Measurements from ENCODE around the gene GTSE1. TPM values are rescaled to one million over a fixed set of nuclear protein-coding genes. Genes with fewer than 3 reads are reported as not detected.

The GTSE1 gene
- total RNA-seq, 1 donor from 2014 or later: 0.26 TPM

DNA sequence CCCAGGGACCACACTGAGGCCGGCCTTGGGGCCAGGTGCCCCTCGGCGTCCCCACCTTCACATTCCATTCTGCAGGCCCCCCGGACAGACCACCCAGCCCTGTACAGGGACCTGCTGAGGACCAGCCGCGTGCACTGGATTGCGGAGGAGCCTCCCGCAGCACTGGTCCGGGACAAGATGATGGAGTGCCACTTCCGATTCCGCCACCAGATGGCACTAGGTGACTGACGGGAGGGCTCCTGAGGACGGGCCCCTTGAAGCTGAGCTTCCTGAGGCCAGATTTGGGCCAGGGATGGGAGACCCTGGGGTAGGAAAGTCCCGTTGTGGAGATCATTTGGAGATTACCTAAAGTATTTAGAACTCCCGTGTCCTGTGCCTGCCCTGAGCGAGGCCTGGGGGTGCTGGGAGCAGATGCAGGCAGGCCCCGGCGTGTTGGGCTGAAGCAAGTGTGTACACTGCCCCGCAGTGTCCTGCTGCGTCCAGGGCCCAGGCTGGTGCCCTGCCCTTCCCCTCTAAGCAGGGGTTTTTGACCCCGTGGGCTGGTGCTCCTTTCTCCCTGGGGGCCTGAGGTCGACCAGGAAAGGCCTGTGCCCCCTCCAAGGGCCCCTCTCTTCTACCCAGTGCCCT is 58.8 kb downstream of the GTSE1 start:
- peak; percentile 82 for FAIRE-seq
- TF ChIP-seq, protein P1, sequence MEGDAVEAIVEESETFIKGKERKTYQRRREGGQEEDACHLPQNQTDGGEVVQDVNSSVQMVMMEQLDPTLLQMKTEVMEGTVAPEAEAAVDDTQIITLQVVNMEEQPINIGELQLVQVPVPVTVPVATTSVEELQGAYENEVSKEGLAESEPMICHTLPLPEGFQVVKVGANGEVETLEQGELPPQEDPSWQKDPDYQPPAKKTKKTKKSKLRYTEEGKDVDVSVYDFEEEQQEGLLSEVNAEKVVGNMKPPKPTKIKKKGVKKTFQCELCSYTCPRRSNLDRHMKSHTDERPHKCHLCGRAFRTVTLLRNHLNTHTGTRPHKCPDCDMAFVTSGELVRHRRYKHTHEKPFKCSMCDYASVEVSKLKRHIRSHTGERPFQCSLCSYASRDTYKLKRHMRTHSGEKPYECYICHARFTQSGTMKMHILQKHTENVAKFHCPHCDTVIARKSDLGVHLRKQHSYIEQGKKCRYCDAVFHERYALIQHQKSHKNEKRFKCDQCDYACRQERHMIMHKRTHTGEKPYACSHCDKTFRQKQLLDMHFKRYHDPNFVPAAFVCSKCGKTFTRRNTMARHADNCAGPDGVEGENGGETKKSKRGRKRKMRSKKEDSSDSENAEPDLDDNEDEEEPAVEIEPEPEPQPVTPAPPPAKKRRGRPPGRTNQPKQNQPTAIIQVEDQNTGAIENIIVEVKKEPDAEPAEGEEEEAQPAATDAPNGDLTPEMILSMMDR (IDR thresholded peaks at IDR 0.05; ENCODE audit: insufficient read depth, low read length, severe bottlenecking): peak; percentile 89
- no peak overlapping the region for H3K4me3 ChIP-seq (ENCODE audit: low read depth, low read length)
- no peaks in the 10 kb centered on the region for H3K27me3 ChIP-seq (ENCODE audit: control insufficient read depth, insufficient read depth, low read length)
- peaks cover 58% of the 10 kb centered on the region for H3K36me3 ChIP-seq (ENCODE audit: control insufficient read depth, insufficient read depth, low read length)
- DNase-seq (ENCODE audit: low read depth): peak; percentile 55

DNA sequence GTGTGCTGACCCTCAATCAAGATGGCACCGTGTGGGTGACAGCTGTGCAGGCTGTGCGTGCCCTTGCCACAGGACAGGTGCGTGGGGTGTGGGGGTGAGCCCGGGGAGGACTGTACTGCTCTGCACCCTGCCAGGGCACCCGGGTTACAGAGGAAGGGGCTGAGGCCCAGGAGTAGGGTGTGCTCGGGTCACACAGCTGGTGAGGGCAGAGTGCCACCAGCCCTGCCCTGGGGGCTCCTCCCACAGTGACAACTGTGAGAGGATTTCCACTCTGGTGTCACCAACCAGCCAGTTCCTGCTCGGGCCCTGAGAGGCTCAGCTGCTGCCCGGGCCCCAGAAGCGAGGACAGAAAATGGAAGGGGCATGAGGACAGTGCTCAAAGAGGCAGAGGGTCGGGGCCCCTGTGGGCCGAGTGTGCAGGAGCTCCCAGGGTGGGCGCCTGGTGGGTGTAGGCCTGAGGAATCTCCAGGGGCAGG is 59.4 kb downstream of the GTSE1 start:
- TF ChIP-seq, protein P1 (IDR thresholded peaks at IDR 0.05; ENCODE audit: insufficient read depth, low read length, severe bottlenecking): no peak
- Histone ChIP-seq H3K4me3 (ENCODE audit: low read depth, low read length) (no peak overlapping the region), H3K36me3 (ENCODE audit: control insufficient read depth, insufficient read depth, low read length) (peaks cover 54% of the 10 kb centered on the region), H3K27me3 (ENCODE audit: control insufficient read depth, insufficient read depth, low read length) (no peaks in the 10 kb centered on the region)
- DNase-seq (ENCODE audit: low read depth) (no peak), FAIRE-seq (no peak)

DNA sequence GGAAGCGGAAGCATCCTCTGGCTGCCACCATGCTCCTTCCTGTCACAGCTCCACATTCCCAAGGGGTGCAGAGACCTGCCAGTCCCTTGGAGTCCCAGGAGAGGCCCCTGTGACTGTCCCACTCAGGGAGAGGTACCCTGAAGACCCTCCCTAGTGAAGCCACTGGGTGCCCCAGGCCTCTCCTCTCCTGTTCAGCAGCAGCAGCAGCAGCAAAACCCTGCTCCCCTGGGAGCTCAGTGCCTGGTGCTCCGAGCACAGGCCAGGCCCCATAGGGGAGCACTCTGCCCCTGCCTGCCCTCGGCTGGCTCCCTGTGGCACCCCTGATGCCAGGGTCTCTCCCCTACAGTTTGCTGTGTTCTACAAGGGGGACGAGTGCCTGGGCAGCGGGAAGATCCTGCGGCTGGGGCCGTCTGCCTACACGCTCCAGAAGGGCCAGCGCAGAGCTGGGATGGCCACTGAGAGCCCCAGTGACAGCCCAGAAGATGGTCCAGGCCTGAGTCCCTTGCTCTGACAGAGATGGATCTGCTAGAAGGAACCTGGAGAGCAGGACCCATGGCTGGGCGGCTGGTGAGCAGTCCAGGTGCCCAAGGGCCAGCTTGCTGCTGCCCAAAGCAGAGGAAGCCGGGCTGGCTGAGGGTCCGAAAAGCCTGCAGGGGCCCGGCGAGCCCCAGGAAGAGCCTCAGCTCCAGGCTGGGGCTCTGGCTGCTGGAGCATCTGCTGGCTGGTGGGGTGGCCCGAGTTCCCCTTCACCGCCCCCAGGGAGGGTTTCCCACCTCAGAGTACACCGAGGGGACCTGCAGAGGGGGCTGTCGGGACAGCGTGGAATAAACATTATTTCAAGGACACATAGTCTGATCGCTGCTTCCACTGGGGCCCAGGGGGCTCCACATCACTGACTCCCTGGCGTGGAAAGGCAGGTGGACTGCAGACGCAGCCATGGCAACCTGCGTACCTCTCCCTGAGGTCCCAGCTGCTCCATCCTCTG is 60.1 kb downstream of the GTSE1 start:
- DNase-seq (ENCODE audit: low read depth): no peak
- H3K4me3 ChIP-seq (ENCODE audit: low read depth, low read length): no peak overlapping the region
- no peak for FAIRE-seq
- TF ChIP-seq, protein P1 (IDR thresholded peaks at IDR 0.05; ENCODE audit: insufficient read depth, low read length, severe bottlenecking): peak; percentile 2
- peaks cover 50% of the 10 kb centered on the region for H3K36me3 ChIP-seq (ENCODE audit: control insufficient read depth, insufficient read depth, low read length)
- H3K27me3 ChIP-seq (ENCODE audit: control insufficient read depth, insufficient read depth, low read length): no peaks in the 10 kb centered on the region

GRCh38 chr22:46357711-46358520 is 61.2 kb downstream of the GTSE1 start:
- DNase-seq (ENCODE audit: low read depth): no peak
- Histone ChIP-seq H3K4me3 (ENCODE audit: low read depth, low read length) (no peak overlapping the region), H3K36me3 (ENCODE audit: control insufficient read depth, insufficient read depth, low read length) (peaks cover 53% of the 10 kb centered on the region), H3K27me3 (ENCODE audit: control insufficient read depth, insufficient read depth, low read length) (no peaks in the 10 kb centered on the region)
- FAIRE-seq: no peak
- TF ChIP-seq, protein P1 (IDR thresholded peaks at IDR 0.05; ENCODE audit: insufficient read depth, low read length, severe bottlenecking): no peak

GRCh38 chr22:46358766-46359165 is 62.1 kb downstream of the GTSE1 start:
- FAIRE-seq (no peak), DNase-seq (ENCODE audit: low read depth) (no peak)
- TF ChIP-seq, protein P1 (IDR thresholded peaks at IDR 0.05; ENCODE audit: insufficient read depth, low read length, severe bottlenecking): no peak
- Histone ChIP-seq H3K36me3 (ENCODE audit: control insufficient read depth, insufficient read depth, low read length) (peaks cover 54% of the 10 kb centered on the region), H3K27me3 (ENCODE audit: control insufficient read depth, insufficient read depth, low read length) (no peaks in the 10 kb centered on the region), H3K4me3 (ENCODE audit: low read depth, low read length) (no peak overlapping the region)
